Activated T-helper 2 cell treated with anti-CD3 and anti-CD28 coated beads, Interferon-gamma antibody, Interleukin-2, Interleukin-4, amounts not matched to agents 10 μg/mL and 5 μg/mL and 100 μg/mL, durations not matched to agents 14 hours and 24 hours and 36 hours (primary cell): Measurements from ENCODE around the gene LMO7. TPM values are rescaled to one million over a fixed set of nuclear protein-coding genes. Genes with fewer than 3 reads are reported as not detected.
A peak's percentile ranks its signal among the peaks of the same experiment; 100 is the strongest.

Source experiments
- DNase-seq: peaks from one replicate; pipeline ENCODE4 v3.0.0; 2021; ENCODE audit warnings: low spot score
- H3K27ac Mint-ChIP-seq: one replicate; pipeline ENCODE4 v1.8.0; 2021; ENCODE audit warnings: mixed read lengths
- H3K27me3 Mint-ChIP-seq: one replicate; pipeline ENCODE4 v1.8.0; 2021; ENCODE audit warnings: low read depth, mixed read lengths
- H3K36me3 Mint-ChIP-seq: one replicate; pipeline ENCODE4 v1.8.0; 2021; ENCODE audit warnings: low read depth, mixed read lengths
- H3K4me1 Mint-ChIP-seq: one replicate; pipeline ENCODE4 v1.8.0; 2021; ENCODE audit warnings: low read depth, mixed read lengths
- H3K4me3 Mint-ChIP-seq: one replicate; pipeline ENCODE4 v1.8.0; 2021; ENCODE audit warnings: low read depth, mild to moderate bottlenecking, moderate library complexity, mixed read lengths
- H3K9me3 Mint-ChIP-seq: one replicate; pipeline ENCODE4 v1.8.0; 2021; ENCODE audit warnings: mixed read lengths
- intact Hi-C: fragments of 100-400 bp; cut with micrococcal nuclease; formaldehyde crosslinking; loops from one replicate; pipeline ENCODE4 v1.15.1; 2023
- total RNA-seq: library from RNA; stranded (reverse); gene quantifications from 2 replicates; pipeline ENCODE4 v1.2.3, GENCODE V29; 2022

The LMO7 gene
- total RNA-seq, 1 donor from 2014 or later, result 6.9 TPM

GRCh38 chr13:75867379-75868117 lies 231.4 kb downstream of the LMO7 start:
- intact Hi-C loops, result no loop called here
- no peak for DNase-seq
- Mint-ChIP-seq H3K9me3 (no peaks in the 10 kb centered on the region), H3K27me3 (peaks cover 15% of the 10 kb centered on the region), H3K4me1 (peaks cover 21% of the 10 kb centered on the region), H3K4me3 (no peak overlapping the region), H3K36me3 (no peaks in the 10 kb centered on the region), H3K27ac (no peak overlapping the region)

- DNase-seq, result peak; percentile 19
- Mint-ChIP-seq H3K4me3 (peak overlapping the region; percentile 63), H3K9me3 (no peaks in the 10 kb centered on the region), H3K36me3 (no peaks in the 10 kb centered on the region), H3K27me3 (peaks cover 13% of the 10 kb centered on the region), H3K4me1 (peaks cover 25% of the 10 kb centered on the region), H3K27ac (no peak overlapping the region)
- intact Hi-C loops, result loop anchor here (2.0 kb wide), 2 partner anchors 109 to 175 kb away; no protein-coding TSS in a partner anchor
These were observed 233.9 kb downstream of the LMO7 start for GRCh38 chr13:75869981-75870380.

- Mint-ChIP-seq H3K27ac (no peak overlapping the region), H3K36me3 (no peaks in the 10 kb centered on the region), H3K4me1 (peaks cover 30% of the 10 kb centered on the region), H3K4me3 (peak overlapping the region; percentile 63), H3K27me3 (peaks cover 13% of the 10 kb centered on the region), H3K9me3 (no peaks in the 10 kb centered on the region)
- peak; percentile 10 for DNase-seq
- intact Hi-C loops, result loop anchor here (2.0 kb wide), 2 partner anchors 110 to 176 kb away; no protein-coding TSS in a partner anchor
These were observed 234.3 kb downstream of the LMO7 start for GRCh38 chr13:75870397-75870903.

- no peaks in the 10 kb centered on the region for H3K9me3 Mint-ChIP-seq
- intact Hi-C loops, result loop anchor here (2.0 kb wide), 2 partner anchors 110 to 176 kb away; no protein-coding TSS in a partner anchor
- no peak for DNase-seq
- peaks cover 35% of the 10 kb centered on the region for H3K4me1 Mint-ChIP-seq
- no peak overlapping the region for H3K4me3 Mint-ChIP-seq
- H3K36me3 Mint-ChIP-seq, result no peaks in the 10 kb centered on the region
- peaks cover 11% of the 10 kb centered on the region for H3K27me3 Mint-ChIP-seq
- H3K27ac Mint-ChIP-seq, result no peak overlapping the region
These were observed 234.9 kb downstream of the LMO7 start for GRCh38 chr13:75871059-75871458.

GRCh38 chr13:75872980-75873379 lies 236.8 kb downstream of the LMO7 start:
- no peak overlapping the region for H3K27ac Mint-ChIP-seq
- DNase-seq, result no peak
- H3K9me3 Mint-ChIP-seq, result no peaks in the 10 kb centered on the region
- H3K4me1 Mint-ChIP-seq, result peaks cover 39% of the 10 kb centered on the region
- no peak overlapping the region for H3K4me3 Mint-ChIP-seq
- H3K27me3 Mint-ChIP-seq, result peaks cover 12% of the 10 kb centered on the region
- H3K36me3 Mint-ChIP-seq, result no peaks in the 10 kb centered on the region
- intact Hi-C loops, result no loop called here

- Mint-ChIP-seq H3K36me3 (no peaks in the 10 kb centered on the region), H3K27me3 (peaks cover 14% of the 10 kb centered on the region), H3K9me3 (no peaks in the 10 kb centered on the region), H3K4me3 (no peak overlapping the region), H3K27ac (no peak overlapping the region), H3K4me1 (peaks cover 39% of the 10 kb centered on the region)
- intact Hi-C loops, result no loop called here
- DNase-seq, result no peak
These were observed 237.4 kb downstream of the LMO7 start for GRCh38 chr13:75873494-75873893.

- H3K27ac Mint-ChIP-seq, result no peak overlapping the region
- intact Hi-C loops, result loop anchor here (1.0 to 2.0 kb wide), 2 partner anchors 77 to 598 kb away; no protein-coding TSS in a partner anchor
- no peaks in the 10 kb centered on the region for H3K36me3 Mint-ChIP-seq
- H3K4me1 Mint-ChIP-seq, result peaks cover 28% of the 10 kb centered on the region
- peaks cover 17% of the 10 kb centered on the region for H3K27me3 Mint-ChIP-seq
- no peak for DNase-seq
- no peaks in the 10 kb centered on the region for H3K9me3 Mint-ChIP-seq
- no peak overlapping the region for H3K4me3 Mint-ChIP-seq
These were observed 239.3 kb downstream of the LMO7 start for GRCh38 chr13:75875450-75875849.

- Mint-ChIP-seq H3K9me3 (no peaks in the 10 kb centered on the region), H3K4me3 (no peak overlapping the region), H3K27ac (no peak overlapping the region), H3K36me3 (no peaks in the 10 kb centered on the region), H3K4me1 (peaks cover 22% of the 10 kb centered on the region), H3K27me3 (peaks cover 20% of the 10 kb centered on the region)
- intact Hi-C loops, result loop anchor here (1.0 to 2.0 kb wide), 2 partner anchors 140 to 1026 kb away; no protein-coding TSS in a partner anchor
- peak; percentile 45 for DNase-seq
These were observed 240.3 kb downstream of the LMO7 start for GRCh38 chr13:75876142-75877050.

- Mint-ChIP-seq H3K27me3 (peaks cover 23% of the 10 kb centered on the region), H3K4me1 (peaks cover 22% of the 10 kb centered on the region), H3K9me3 (no peaks in the 10 kb centered on the region), H3K4me3 (no peak overlapping the region), H3K27ac (no peak overlapping the region), H3K36me3 (no peaks in the 10 kb centered on the region)
- intact Hi-C loops, result loop anchor here (2.0 kb wide), 1 partner anchor 1026 kb away; no protein-coding TSS in a partner anchor
- no peak for DNase-seq
These were observed 240.9 kb downstream of the LMO7 start for GRCh38 chr13:75877071-75877470.

- H3K27ac Mint-ChIP-seq, result no peak overlapping the region
- intact Hi-C loops, result no loop called here
- H3K27me3 Mint-ChIP-seq, result peaks cover 28% of the 10 kb centered on the region
- no peak for DNase-seq
- H3K9me3 Mint-ChIP-seq, result no peaks in the 10 kb centered on the region
- H3K36me3 Mint-ChIP-seq, result no peaks in the 10 kb centered on the region
- no peak overlapping the region for H3K4me3 Mint-ChIP-seq
- H3K4me1 Mint-ChIP-seq, result peaks cover 15% of the 10 kb centered on the region
These were observed 243.5 kb downstream of the LMO7 start for GRCh38 chr13:75879656-75880055.

GRCh38 chr13:75881109-75881775 lies 245.1 kb downstream of the LMO7 start:
- no peak overlapping the region for H3K27ac Mint-ChIP-seq
- no peak for DNase-seq
- H3K36me3 Mint-ChIP-seq, result no peaks in the 10 kb centered on the region
- peaks cover 28% of the 10 kb centered on the region for H3K27me3 Mint-ChIP-seq
- no peaks in the 10 kb centered on the region for H3K9me3 Mint-ChIP-seq
- H3K4me3 Mint-ChIP-seq, result no peak overlapping the region
- intact Hi-C loops, result no loop called here
- peaks cover 1% of the 10 kb centered on the region for H3K4me1 Mint-ChIP-seq

- no peak for DNase-seq
- Mint-ChIP-seq H3K27ac (no peak overlapping the region), H3K36me3 (no peaks in the 10 kb centered on the region), H3K4me1 (no peaks in the 10 kb centered on the region), H3K27me3 (peaks cover 27% of the 10 kb centered on the region), H3K9me3 (no peaks in the 10 kb centered on the region), H3K4me3 (no peak overlapping the region)
- intact Hi-C loops, result no loop called here
These were observed 246.1 kb downstream of the LMO7 start for GRCh38 chr13:75882261-75882660.
